LNCaP clone FGC (cell line): ENCODE results near the gene C8A.

Source experiments
- DNase-seq: peaks from one replicate; pipeline ENCODE4 v3.0.0-alpha.2; 2011; ENCODE audit warnings: low read depth
- H3K4me3 ChIP-seq: 2 replicates; pipeline ENCODE4 v1.5.1; 2011; ENCODE audit warnings: mild to moderate bottlenecking, low read depth, low read length, control low read depth
- CTCF ChIP-seq: IDR thresholded peaks from 2 replicates; pipeline ENCODE4 v1.5.1; 2012; ENCODE audit warnings: mild to moderate bottlenecking; ENCODE audit not compliant: control insufficient read depth, insufficient read depth; ENCODE audit errors: extremely low read depth

The C8A gene

GRCh38 chr1:56817716-56818463 is 36.7 kb upstream of the C8A start:
- no peak overlapping the region for H3K4me3 ChIP-seq
- no peak for DNase-seq
- no peak for TF ChIP-seq CTCF

- no peak for TF ChIP-seq CTCF
- no peak within 1 kb of the TSS for H3K4me3 ChIP-seq
- DNase-seq = no peak
Measured at GRCh38 chr1:56819387-56819899, 35.2 kb upstream of the C8A start, which contains the start of gene FYB2. Gene FYB2, minus strand, starts transcription at chr1:56819404. Its CDS starts 114 bp downstream, at chr1:56819290.

- H3K4me3 ChIP-seq = no peak overlapping the region
- peak; percentile 96 for TF ChIP-seq CTCF
- DNase-seq = no peak
Measured at GRCh38 chr1:56820755-56821461, 33.7 kb upstream of the C8A start.

GRCh38 chr1:56821462-56821797 is 33.2 kb upstream of the C8A start:
- H3K4me3 ChIP-seq = no peak overlapping the region
- TF ChIP-seq CTCF = no peak
- DNase-seq = no peak

GRCh38 chr1:56824271-56824670 is 30.3 kb upstream of the C8A start:
- DNase-seq = no peak
- no peak overlapping the region for H3K4me3 ChIP-seq
- TF ChIP-seq CTCF = no peak

GRCh38 chr1:56824938-56825337 is 29.7 kb upstream of the C8A start:
- no peak for TF ChIP-seq CTCF
- DNase-seq = no peak
- H3K4me3 ChIP-seq = no peak overlapping the region
